Endothelial cell (in vitro differentiated cells): ENCODE results near the gene SH3GL3. TPM values are rescaled to one million over a fixed set of nuclear protein-coding genes. Genes with fewer than 3 reads are reported as not detected.

Experiments
- DNase-seq: peaks from one replicate; pipeline ENCODE4 v3.0.0; 2021; ENCODE audit warnings: low spot score
- H3K27ac Mint-ChIP-seq: one replicate; pipeline ENCODE4 v1.8.0; 2021; ENCODE audit warnings: mixed read lengths, inconsistent platforms; ENCODE audit not compliant: unreplicated experiment
- H3K27me3 Mint-ChIP-seq: one replicate; pipeline ENCODE4 v1.8.0; 2021; ENCODE audit warnings: mild to moderate bottlenecking, moderate library complexity, mixed read lengths, inconsistent platforms; ENCODE audit not compliant: unreplicated experiment
- H3K36me3 Mint-ChIP-seq: one replicate; pipeline ENCODE4 v1.8.0; 2021; ENCODE audit warnings: mild to moderate bottlenecking, low read depth, mixed read lengths, inconsistent platforms; ENCODE audit not compliant: unreplicated experiment
- H3K4me1 Mint-ChIP-seq: one replicate; pipeline ENCODE4 v1.8.0; 2021; ENCODE audit warnings: mild to moderate bottlenecking, mixed read lengths, inconsistent platforms; ENCODE audit not compliant: unreplicated experiment
- H3K4me3 Mint-ChIP-seq: one replicate; pipeline ENCODE4 v1.8.0; 2021; ENCODE audit warnings: mild to moderate bottlenecking, mixed read lengths, inconsistent platforms; ENCODE audit not compliant: unreplicated experiment
- H3K9me3 Mint-ChIP-seq: one replicate; pipeline ENCODE4 v1.8.0; 2021; ENCODE audit warnings: mixed read lengths, inconsistent platforms; ENCODE audit not compliant: unreplicated experiment
- total RNA-seq: library from RNA; stranded (reverse); fragmentation: NEBNext Ultra II Directional; extraction: Animal tissue kit (Norgen Biotek cat#: 25700); gene quantifications from one replicate; pipeline ENCODE4 v1.2.1, GENCODE V29; 2021; ENCODE audit not compliant: unreplicated experiment
- TF ChIP-seq, protein P1 (sequence below): fragments of 200-600 bp; sonication (generic); IDR thresholded peaks from one replicate; pipeline ENCODE4 v1.5.0; 2021; ENCODE audit warnings: antibody characterized with exemption; ENCODE audit not compliant: unreplicated experiment

The SH3GL3 gene
- total RNA-seq, 1 donor from 2014 or later = 9.4 TPM

DNA sequence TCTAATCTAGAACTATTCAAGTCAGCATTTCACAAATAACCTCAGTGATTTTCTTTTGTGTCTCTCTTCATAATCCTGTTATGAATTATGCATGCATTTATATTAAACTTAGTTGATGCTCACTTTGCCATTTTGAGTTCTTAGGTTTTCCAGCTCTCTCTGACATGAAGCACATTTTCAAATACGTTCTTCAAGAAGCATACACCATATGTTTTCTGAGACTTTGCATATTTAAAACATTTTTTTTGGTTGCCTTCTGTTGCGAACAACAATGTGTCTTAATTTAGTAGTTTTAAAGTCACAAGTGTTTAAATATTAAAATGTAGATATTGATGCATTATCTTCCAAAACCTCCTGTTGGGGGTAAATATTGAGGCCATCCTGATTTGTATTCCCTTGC is 37.5 kb downstream of the SH3GL3 start:
- TF ChIP-seq, protein P1, sequence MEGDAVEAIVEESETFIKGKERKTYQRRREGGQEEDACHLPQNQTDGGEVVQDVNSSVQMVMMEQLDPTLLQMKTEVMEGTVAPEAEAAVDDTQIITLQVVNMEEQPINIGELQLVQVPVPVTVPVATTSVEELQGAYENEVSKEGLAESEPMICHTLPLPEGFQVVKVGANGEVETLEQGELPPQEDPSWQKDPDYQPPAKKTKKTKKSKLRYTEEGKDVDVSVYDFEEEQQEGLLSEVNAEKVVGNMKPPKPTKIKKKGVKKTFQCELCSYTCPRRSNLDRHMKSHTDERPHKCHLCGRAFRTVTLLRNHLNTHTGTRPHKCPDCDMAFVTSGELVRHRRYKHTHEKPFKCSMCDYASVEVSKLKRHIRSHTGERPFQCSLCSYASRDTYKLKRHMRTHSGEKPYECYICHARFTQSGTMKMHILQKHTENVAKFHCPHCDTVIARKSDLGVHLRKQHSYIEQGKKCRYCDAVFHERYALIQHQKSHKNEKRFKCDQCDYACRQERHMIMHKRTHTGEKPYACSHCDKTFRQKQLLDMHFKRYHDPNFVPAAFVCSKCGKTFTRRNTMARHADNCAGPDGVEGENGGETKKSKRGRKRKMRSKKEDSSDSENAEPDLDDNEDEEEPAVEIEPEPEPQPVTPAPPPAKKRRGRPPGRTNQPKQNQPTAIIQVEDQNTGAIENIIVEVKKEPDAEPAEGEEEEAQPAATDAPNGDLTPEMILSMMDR = no peak
- Mint-ChIP-seq H3K4me1 (peaks cover 14% of the 10 kb centered on the region), H3K27me3 (no peaks in the 10 kb centered on the region), H3K9me3 (no peaks in the 10 kb centered on the region), H3K36me3 (no peaks in the 10 kb centered on the region), H3K27ac (no peak overlapping the region), H3K4me3 (no peak overlapping the region)
- DNase-seq = no peak

DNA sequence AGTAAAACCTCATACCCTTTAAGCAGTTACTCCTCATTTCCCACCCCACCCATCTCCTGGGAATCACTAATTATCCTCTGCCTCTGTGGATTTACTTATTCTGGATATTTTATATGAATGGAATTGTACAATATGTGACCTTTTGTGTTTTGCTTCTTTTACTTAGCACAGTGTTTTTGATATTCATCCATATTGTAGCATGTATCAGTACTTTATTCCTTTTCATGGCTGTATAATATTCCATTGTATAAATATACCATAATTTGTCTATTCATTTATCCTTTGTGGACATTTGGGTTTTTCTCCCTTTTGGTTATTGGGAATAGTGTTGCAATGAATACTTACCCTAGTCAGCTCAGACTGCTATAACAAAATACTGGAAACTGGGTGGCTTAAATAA is 39.2 kb downstream of the SH3GL3 start:
- Mint-ChIP-seq H3K4me1 (peaks cover 17% of the 10 kb centered on the region), H3K9me3 (no peaks in the 10 kb centered on the region), H3K4me3 (no peak overlapping the region), H3K36me3 (no peaks in the 10 kb centered on the region), H3K27me3 (no peaks in the 10 kb centered on the region), H3K27ac (no peak overlapping the region)
- DNase-seq = no peak
- TF ChIP-seq, protein P1 = no peak

DNA sequence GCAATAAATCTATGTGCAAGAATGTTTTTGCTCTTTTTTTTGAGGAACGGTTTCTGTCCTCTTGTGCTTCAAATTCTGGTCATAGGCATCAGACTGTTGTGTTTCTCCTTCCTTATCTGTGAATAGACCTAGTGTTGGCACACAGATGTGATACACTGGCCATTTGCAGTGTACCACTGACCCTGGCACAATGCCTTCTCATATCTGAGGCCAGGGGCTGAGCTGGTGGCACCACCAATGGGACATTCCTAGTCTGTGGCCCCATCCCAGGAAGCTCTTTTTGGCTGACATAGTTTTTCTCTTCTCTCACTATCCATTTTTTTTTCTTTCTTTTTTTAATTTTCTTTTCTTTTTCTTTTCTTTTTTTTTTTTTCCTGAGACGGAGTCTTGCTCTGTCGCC is 40.4 kb downstream of the SH3GL3 start:
- no peaks in the 10 kb centered on the region for H3K27me3 Mint-ChIP-seq
- DNase-seq = no peak
- no peak overlapping the region for H3K27ac Mint-ChIP-seq
- H3K4me1 Mint-ChIP-seq = peaks cover 17% of the 10 kb centered on the region
- H3K9me3 Mint-ChIP-seq = no peaks in the 10 kb centered on the region
- no peak overlapping the region for H3K4me3 Mint-ChIP-seq
- H3K36me3 Mint-ChIP-seq = no peaks in the 10 kb centered on the region
- TF ChIP-seq, protein P1 = no peak

DNA sequence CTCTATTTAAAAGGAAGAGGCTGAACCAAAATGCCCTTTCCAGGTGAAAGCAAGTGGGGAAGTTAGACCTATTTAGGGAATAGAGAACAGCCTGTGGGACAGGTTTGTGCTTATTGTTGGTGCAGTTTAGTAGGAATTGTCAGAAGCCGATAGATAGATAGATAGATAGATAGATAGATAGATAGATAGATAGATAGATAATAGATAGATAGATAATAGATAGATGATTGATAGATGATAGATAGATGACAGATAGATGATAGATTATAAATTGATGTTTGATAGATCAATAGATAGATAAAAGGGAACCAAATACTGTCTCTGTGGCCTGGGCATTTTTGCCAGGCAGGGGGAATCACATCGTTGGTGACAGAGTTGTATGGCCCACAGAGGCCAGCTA is 42.5 kb downstream of the SH3GL3 start:
- TF ChIP-seq, protein P1 = no peak
- no peak overlapping the region for H3K4me3 Mint-ChIP-seq
- H3K27ac Mint-ChIP-seq = no peak overlapping the region
- DNase-seq = no peak
- H3K4me1 Mint-ChIP-seq = peaks cover 17% of the 10 kb centered on the region
- H3K9me3 Mint-ChIP-seq = no peaks in the 10 kb centered on the region
- H3K27me3 Mint-ChIP-seq = peaks cover 8% of the 10 kb centered on the region
- H3K36me3 Mint-ChIP-seq = no peaks in the 10 kb centered on the region

DNA sequence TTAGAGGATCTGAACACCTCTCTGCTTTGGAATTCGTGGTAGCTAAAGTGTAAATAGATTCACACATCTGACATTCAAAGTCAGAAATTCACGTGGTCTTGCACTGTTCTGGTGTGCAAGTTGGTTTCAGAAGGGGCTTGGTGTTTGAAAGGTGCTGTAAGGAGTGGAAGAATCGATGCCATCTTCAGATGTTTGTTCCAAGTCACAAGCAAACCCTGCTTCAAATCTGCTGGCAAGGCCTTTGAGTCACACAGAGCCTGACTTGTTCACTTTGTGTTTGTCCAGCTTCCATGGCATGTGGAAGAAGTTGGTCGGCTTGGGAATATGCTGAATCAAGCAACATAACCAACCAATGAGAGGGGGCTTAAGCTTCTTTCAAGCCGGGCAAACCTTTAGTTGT is 44.3 kb downstream of the SH3GL3 start:
- no peak overlapping the region for H3K27ac Mint-ChIP-seq
- H3K27me3 Mint-ChIP-seq = peaks cover 8% of the 10 kb centered on the region
- no peak for DNase-seq
- no peaks in the 10 kb centered on the region for H3K9me3 Mint-ChIP-seq
- H3K4me1 Mint-ChIP-seq = peaks cover 17% of the 10 kb centered on the region
- TF ChIP-seq, protein P1 = no peak
- no peaks in the 10 kb centered on the region for H3K36me3 Mint-ChIP-seq
- H3K4me3 Mint-ChIP-seq = no peak overlapping the region
